ENCODE measurements around the gene LZTR1. TPM values are rescaled to one million over a fixed set of nuclear protein-coding genes. Genes with fewer than 3 reads are reported as not detected.
"Not testable (repeated sequence)": the region's sequence is repeated elsewhere in the genome, so short reads cannot be mapped to it uniquely, and the experiment has no call there.

LZTR1 gene
- total and polyA plus RNA-seq, 9 donors = 27.7 to 42.2 (median 35.4) TPM

DNA sequence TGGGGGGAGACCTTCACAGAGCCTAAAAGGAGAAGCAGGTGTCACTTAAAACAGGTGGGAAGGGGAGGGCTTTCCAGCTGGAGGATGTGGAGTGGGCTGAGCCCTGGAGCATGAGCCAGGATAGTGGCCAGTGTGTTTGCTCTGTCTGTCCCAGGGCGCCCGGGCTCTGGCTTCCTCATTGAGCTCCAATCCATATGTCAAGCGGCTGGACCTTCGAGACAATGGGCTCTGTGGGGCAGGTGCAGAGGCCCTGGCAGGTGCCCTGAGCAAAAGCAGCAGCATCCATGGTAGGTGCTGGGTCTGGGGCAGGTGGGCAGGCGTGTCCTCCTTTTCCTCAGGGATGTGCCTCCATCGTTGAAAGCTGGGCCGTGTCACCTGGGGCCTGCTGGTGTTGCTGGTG, 65.6 kb downstream of the LZTR1 start:
- WGBS (ENCODE audit: insufficient coverage) = 71% methylated on average over 5 of the region's 7 CpGs
- no peaks in the 10 kb centered on the region for H3K36me3 ChIP-seq (ENCODE audit: control insufficient read depth, insufficient read depth, low read length)
- H3K4me1 ChIP-seq (ENCODE audit: control insufficient read depth, insufficient read depth, low read length) = peaks cover 33% of the 10 kb centered on the region
- H3K27me3 ChIP-seq (ENCODE audit: control insufficient read depth, insufficient read depth, low read length) = no peaks in the 10 kb centered on the region
- DNase-seq = no peak
- H3K4me3 ChIP-seq (ENCODE audit: low read length) = no peak overlapping the region
- no peak overlapping the region for H3K27ac ChIP-seq (ENCODE audit: low read length)
- H3K9me3 ChIP-seq (replicated peaks; ENCODE audit: control insufficient read depth, low read depth, low read length) = no peaks in the 10 kb centered on the region

DNA sequence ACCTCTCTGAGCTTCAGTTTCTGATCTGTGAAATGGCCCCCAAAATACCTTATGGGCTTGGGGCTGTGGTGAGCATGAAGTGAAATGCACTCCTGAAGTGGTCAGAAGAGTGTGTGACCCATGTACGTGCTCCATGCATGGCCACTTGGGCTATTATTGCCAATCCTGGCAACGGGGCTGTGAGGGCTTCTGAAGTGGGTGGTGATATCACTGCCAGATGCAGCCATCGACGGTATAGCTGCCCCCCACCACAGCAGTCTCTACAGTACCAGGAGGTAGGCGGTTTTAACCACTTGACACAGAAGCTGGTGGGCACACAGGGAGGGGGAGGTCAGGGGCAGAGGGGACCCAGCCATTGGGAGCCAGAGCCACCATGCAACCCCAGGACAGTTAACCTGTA, 66.4 kb downstream of the LZTR1 start:
- H3K27me3 ChIP-seq (ENCODE audit: control insufficient read depth, insufficient read depth, low read length); H3K36me3 ChIP-seq (ENCODE audit: control insufficient read depth, insufficient read depth, low read length); H3K4me3 ChIP-seq (ENCODE audit: low read length); H3K9me3 ChIP-seq (replicated peaks; ENCODE audit: control insufficient read depth, low read depth, low read length); DNase-seq; H3K27ac ChIP-seq (ENCODE audit: low read length): not testable (repeated sequence)
- H3K4me1 ChIP-seq (ENCODE audit: control insufficient read depth, insufficient read depth, low read length) = peaks cover 28% of the 10 kb centered on the region
- WGBS (ENCODE audit: insufficient coverage) = 33% methylated on average over 2 of the region's 5 CpGs

Other genes with a start within 250 kb of the LZTR1 start
- 0.09 TPM for gene SERPIND1, start 208.2 kb upstream of the LZTR1 start, total RNA-seq
- gene SERPIND1, start 208.2 kb upstream of the LZTR1 start, polyA plus RNA-seq (ENCODE audit: insufficient read depth in 1 of 8, insufficient read length in 8 of 8, low replicate concordance in 1 of 8) = 1 to 10 TPM in 1 of 8 donors, under 1 TPM in 4, not detected in 3; 0.05 to 1.5 (median 0.13) TPM
- gene PI4KA, start 123.5 kb upstream of the LZTR1 start, total RNA-seq = 21.1 TPM
- 10 to 100 TPM; 30.7 to 48.1 (median 36.1) TPM for gene PI4KA, start 123.5 kb upstream of the LZTR1 start, polyA plus RNA-seq (ENCODE audit: insufficient read depth in 1 of 8, insufficient read length in 8 of 8, low replicate concordance in 1 of 8)
- 10.9 TPM for gene SNAP29, start 123.3 kb upstream of the LZTR1 start, total RNA-seq
- gene SNAP29, start 123.3 kb upstream of the LZTR1 start, polyA plus RNA-seq (ENCODE audit: insufficient read depth in 1 of 8, insufficient read length in 8 of 8, low replicate concordance in 1 of 8) = 10 to 100 TPM; 19.5 to 26.6 (median 23.0) TPM
- gene CRKL, start 64.9 kb upstream of the LZTR1 start, total RNA-seq = 36.4 TPM
- gene CRKL, start 64.9 kb upstream of the LZTR1 start, polyA plus RNA-seq (ENCODE audit: insufficient read depth in 1 of 8, insufficient read length in 8 of 8, low replicate concordance in 1 of 8) = 10 to 100 TPM; 39.3 to 56.8 (median 46.9) TPM
- 0.35 TPM for gene AIFM3, start 15.0 kb upstream of the LZTR1 start, total RNA-seq
- under 1 TPM in 7 of 8 donors, not detected in 1; 0.14 to 0.66 (median 0.37) TPM for gene AIFM3, start 15.0 kb upstream of the LZTR1 start, polyA plus RNA-seq (ENCODE audit: insufficient read depth in 1 of 8, insufficient read length in 8 of 8, low replicate concordance in 1 of 8)
- gene THAP7, start 19.8 kb downstream of the LZTR1 start, total RNA-seq = 20.9 TPM
- gene THAP7, start 19.8 kb downstream of the LZTR1 start, polyA plus RNA-seq (ENCODE audit: insufficient read depth in 1 of 8, insufficient read length in 8 of 8, low replicate concordance in 1 of 8) = 10 to 100 TPM; 18.8 to 22.1 (median 19.9) TPM
- 19.8 TPM for gene P2RX6, start 32.9 kb downstream of the LZTR1 start, total RNA-seq
- 10 to 100 TPM; 15.3 to 29.6 (median 22.8) TPM for gene P2RX6, start 32.9 kb downstream of the LZTR1 start, polyA plus RNA-seq (ENCODE audit: insufficient read depth in 1 of 8, insufficient read length in 8 of 8, low replicate concordance in 1 of 8)
- 0.13 TPM for gene SLC7A4, start 50.3 kb downstream of the LZTR1 start, total RNA-seq
- 1 to 10 TPM in 2 of 8 donors, under 1 TPM in 6; 0.49 to 2.5 (median 0.93) TPM for gene SLC7A4, start 50.3 kb downstream of the LZTR1 start, polyA plus RNA-seq (ENCODE audit: insufficient read depth in 1 of 8, insufficient read length in 8 of 8, low replicate concordance in 1 of 8)
- 0.09 TPM for gene LRRC74B, start 63.6 kb downstream of the LZTR1 start, total RNA-seq
- gene LRRC74B, start 63.6 kb downstream of the LZTR1 start, polyA plus RNA-seq (ENCODE audit: insufficient read depth in 1 of 8, insufficient read length in 8 of 8, low replicate concordance in 1 of 8) = under 1 TPM in 5 of 8 donors, not detected in 3; 0.13 to 0.34 (median 0.16) TPM